DMS 273 (cell line): ENCODE measurements around the gene C2orf92.
"Not testable (repeated sequence)": the region's sequence is repeated elsewhere in the genome, so short reads cannot be mapped to it uniquely, and the experiment has no call there.

Experiments
- DNase-seq: peaks from one replicate; lab custom pipeline; 2025; ENCODE audit not compliant: unreplicated experiment; lab: John Stamatoyannopoulos, UW

The C2orf92 gene

GRCh38 chr2:97659256-97660043 lies 10.1 kb upstream of the C2orf92 start:
- DNase-seq = no peak

GRCh38 chr2:97660044-97660774 lies 9.3 kb upstream of the C2orf92 start:
- DNase-seq = no peak

- DNase-seq = no peak
These were observed 8.6 kb upstream of the C2orf92 start for GRCh38 chr2:97660775-97661389.

DNA sequence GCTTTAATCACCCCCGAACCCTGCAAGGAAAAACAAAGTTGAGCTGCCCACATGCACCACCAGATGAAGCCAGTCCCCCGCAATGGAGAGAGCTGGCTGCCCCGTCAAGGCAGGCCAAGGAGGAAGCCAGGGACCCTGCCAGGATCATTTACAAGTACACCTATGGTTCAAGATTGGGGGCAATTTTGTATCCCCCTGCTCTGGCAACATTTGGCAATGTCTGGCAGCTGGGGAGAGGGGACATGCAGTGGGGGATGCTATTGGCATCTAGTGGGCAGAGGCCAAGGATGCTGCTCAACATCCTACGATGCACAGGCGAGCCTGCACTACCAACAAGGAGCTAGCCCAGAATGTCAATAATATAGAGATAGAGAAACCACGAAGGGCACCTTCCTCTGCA lies 7.6 kb upstream of the C2orf92 start:
- DNase-seq = no peak

- DNase-seq = no peak
These were observed 7.1 kb upstream of the C2orf92 start for GRCh38 chr2:97662386-97662894.

GRCh38 chr2:97662895-97663625 lies 6.5 kb upstream of the C2orf92 start:
- DNase-seq = peak; percentile 87

- no peak for DNase-seq
These were observed 5.9 kb upstream of the C2orf92 start for GRCh38 chr2:97663626-97663961.

DNA sequence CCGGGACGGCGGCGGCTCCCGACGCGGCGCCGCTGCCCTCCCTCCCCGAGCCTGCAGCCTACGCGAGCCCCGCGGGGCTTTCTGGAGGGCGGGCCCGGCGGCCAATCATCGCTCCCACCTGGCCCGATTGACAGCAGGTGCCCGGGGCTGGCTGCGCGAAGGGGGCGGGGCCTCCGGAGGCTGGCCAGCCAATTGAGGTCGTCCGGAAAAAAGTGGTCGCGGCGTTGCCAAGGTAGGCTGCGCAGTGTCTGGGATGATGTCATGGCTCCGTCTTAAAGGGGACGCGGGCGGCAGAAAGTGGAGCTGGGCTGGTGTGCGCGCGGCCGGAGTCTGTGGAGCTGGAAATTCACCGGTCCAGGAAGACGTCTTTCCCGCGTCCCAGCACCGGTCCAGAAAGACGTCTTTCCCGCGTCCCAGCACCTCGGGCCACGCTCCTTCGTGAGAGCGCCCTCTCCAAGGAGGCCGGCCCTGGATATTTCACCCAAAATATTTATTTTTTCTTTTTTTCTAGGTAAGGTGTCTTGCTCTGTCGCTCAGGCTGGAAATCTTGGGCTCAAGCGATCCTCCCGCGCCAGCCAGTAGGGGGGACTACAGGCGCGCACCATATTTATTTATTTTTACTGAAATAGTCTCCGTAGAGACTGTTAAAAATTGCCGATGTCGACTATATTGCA lies 5.4 kb upstream of the C2orf92 start, which contains the start of gene ACTR1B:
Gene ACTR1B (minus strand): TSS at position 83 of the 674 bp plus-strand sequence. CDS start 154 bp downstream, outside the sequence.
- DNase-seq = peak; percentile 99

GRCh38 chr2:97664636-97664970 lies 4.9 kb upstream of the C2orf92 start:
- peak; percentile 65 for DNase-seq

GRCh38 chr2:97670471-97670870 lies 958 bp downstream of the C2orf92 start:
- DNase-seq = no peak

GRCh38 chr2:97671526-97671925 lies 2.0 kb downstream of the C2orf92 start:
- DNase-seq = no peak

DNA sequence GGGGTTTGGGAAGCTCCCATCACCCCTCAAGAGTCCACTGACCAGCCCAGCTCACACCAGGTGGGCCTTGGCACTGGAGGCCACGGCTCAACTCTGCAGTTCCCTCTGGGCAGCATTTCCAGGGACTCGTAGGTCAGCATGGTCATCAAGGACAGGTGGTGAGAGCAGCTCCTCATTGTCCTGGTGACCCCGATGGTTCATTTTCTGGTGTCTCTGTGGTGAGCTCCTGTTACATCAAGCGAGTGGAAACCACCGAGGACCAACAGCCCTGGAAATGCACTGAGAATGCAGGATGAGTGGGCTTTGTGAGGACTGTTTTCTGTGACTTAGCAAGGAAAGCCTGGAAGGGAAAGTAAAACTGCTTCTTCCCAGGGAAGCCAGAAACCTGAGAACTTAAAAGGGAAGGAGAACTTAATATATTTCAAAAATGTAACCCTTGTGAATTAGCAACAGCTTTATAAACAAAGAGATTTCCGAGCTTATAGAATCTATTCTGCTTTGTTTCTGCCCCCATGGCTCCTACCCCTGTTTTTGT lies 3.2 kb downstream of the C2orf92 start:
- not testable (repeated sequence) for DNase-seq

DNA sequence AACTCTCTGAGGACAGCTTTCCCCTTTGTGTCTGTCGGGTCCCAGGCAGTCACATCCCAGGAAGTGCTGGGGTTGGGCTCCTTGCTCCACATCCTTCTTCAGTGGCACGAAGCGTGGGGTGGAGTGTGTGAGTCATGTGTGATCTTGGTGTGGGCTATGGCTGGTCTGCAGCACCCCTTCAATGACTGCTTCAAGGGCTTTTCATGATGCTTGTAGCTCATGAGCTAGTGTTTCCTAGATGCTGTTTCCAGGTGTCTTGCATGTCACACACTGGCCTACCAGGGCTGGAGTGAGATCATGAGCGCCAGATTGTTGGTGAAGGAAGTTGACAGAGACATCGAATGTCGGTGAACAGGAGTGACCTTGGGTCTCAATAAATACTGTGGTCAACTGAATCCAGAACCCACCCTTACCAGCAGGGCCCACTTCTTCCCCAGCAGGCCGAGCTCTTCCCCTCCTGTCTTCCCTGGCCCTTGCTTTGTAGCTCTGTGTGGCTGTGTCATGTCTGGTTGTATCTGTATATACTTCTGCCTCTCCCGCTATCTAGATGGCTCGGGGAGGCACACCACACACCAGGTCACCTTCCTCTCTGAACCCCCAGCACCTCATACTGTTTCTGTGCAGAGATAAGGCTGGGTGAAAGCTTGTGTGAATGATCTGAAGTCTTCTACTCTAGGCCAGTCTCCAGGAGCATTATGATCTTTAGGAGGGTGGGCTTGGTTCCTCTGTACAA lies 3.8 kb downstream of the C2orf92 start:
- DNase-seq = no peak

DNA sequence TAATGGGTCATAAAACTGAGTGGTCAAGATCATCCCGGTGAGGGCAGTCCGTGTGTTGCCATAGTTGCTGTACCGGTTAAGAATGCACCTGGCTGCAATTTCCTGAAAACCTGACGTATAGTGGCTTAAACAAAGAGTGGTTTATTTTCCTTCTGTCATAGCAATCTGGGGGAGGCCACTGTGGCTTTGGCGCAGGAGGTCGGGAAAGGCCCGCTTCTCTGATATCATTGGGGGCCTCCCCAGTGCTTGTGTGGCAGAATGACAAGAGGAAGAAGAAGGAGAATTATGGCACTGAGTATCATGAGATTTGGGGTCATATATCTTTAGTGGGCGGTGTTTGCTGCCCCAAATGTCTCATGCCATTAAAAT lies 4.4 kb downstream of the C2orf92 start:
- no peak for DNase-seq

- no peak for DNase-seq
These were observed 6.1 kb downstream of the C2orf92 start for GRCh38 chr2:97675430-97676113.

GRCh38 chr2:97676620-97677019 lies 7.1 kb downstream of the C2orf92 start:
- DNase-seq = no peak

DNA sequence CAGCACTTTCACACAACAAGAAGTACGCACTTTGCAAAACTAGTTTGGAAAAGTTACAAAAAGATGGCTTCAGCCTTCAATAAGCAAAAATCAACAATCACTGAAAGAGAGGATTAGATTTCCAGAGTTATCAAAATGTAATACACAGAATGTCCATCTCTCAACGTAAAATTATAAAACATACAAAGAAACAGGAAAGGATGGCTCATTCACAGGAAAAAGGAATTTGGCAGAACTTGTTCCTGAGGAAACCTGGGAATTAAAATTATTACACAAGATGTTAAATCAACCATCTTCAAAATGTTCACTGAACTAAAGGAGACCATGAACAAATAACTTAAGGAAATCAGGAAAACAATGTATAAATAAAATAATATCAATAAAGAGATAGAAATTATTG lies 8.0 kb downstream of the C2orf92 start:
- DNase-seq = no peak

GRCh38 chr2:97678298-97678697 lies 8.8 kb downstream of the C2orf92 start:
- DNase-seq = no peak

- not testable (repeated sequence) for DNase-seq
These were observed 17.7 kb downstream of the C2orf92 start for GRCh38 chr2:97687235-97687634.
